SK-N-SH (cell line): ENCODE results near the gene FGF23.

ENCODE experiments used
- CTCF ChIP-seq: fragments of 200-600 bp; sonication (generic); IDR thresholded peaks from 2 replicates; pipeline ENCODE4 v1.6.1; 2017; ENCODE audit warnings: antibody characterized with exemption, mild to moderate bottlenecking, moderate library complexity
- EP300 ChIP-seq, 2 experiments: IDR thresholded peaks; 2 replicates each; pipeline versions ENCODE4 v1.4.0 to v1.6.1; 2012; ENCODE audit warnings: borderline replicate concordance in 1 of 2, low read depth in 1 of 2, low read length in 1 of 2
- TF ChIP-seq, protein P1 (sequence below): fragments of 150-350 bp; IDR thresholded peaks from 2 replicates; pipeline ENCODE4 v1.6.1; 2016; ENCODE audit warnings: mild to moderate bottlenecking, low read depth, low read length

DNA sequence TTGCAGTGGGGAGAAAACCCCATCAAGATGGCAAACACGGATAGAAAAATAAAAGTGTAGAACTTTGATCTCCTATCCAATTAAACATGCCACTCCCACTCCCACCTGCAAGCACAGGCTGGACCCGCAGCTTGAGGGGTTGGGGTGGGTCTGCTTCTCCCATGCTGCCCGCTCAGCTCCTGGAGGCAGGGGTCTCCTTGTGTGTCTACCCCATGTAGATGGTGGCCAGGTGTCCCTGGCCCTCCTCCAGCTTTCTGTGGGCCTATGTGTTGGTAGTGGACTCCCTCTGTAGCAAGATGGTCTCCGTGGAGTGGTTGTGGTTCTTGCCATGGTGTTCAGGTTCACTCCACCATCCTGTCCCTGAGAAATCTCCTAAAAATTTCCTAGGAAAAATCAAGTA is 23.5 kb upstream of the FGF23 start:
- TF ChIP-seq, protein P1, sequence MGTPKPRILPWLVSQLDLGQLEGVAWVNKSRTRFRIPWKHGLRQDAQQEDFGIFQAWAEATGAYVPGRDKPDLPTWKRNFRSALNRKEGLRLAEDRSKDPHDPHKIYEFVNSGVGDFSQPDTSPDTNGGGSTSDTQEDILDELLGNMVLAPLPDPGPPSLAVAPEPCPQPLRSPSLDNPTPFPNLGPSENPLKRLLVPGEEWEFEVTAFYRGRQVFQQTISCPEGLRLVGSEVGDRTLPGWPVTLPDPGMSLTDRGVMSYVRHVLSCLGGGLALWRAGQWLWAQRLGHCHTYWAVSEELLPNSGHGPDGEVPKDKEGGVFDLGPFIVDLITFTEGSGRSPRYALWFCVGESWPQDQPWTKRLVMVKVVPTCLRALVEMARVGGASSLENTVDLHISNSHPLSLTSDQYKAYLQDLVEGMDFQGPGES: no peak
- no peak for TF ChIP-seq CTCF
- no peak for TF ChIP-seq EP300 (IDR thresholded peaks at IDR 0.05; ENCODE audit: borderline replicate concordance in 1 of 2, low read depth in 1 of 2, low read length in 1 of 2)
